ENCODE results near the gene KRTAP9-8.
"Not testable (repeated sequence)": the region's sequence is repeated elsewhere in the genome, so short reads cannot be mapped to it uniquely, and the experiment has no call there.

Gene KRTAP9-8

DNA sequence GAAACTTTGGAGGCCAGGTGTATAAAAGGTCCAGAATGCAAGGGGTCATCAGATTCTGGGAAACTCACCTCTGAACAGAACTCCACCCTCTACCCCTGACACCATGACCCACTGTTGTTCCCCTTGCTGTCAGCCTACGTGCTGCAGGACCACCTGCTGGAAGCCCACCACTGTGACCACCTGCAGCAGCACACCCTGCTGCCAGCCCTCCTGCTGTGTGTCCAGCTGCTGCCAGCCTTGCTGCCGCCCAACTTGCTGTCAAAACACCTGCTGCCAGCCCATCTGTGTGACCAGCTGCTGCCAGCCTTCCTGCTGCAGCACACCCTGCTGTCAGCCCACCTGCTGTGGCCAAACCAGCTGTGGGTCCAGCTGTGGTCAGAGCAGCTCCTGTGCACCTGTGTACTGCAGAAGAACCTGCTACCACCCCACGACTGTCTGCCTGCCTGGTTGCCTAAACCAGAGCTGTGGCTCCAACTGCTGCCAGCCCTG, at the start of gene KRTAP9-8:
TSS of gene KRTAP9-8 (plus strand) at position 51 of the 489 bp plus-strand sequence. CDS start at position 104, 53 bp downstream.
- DNase-seq (ENCODE audit: low read depth), result not testable (repeated sequence)

DNA sequence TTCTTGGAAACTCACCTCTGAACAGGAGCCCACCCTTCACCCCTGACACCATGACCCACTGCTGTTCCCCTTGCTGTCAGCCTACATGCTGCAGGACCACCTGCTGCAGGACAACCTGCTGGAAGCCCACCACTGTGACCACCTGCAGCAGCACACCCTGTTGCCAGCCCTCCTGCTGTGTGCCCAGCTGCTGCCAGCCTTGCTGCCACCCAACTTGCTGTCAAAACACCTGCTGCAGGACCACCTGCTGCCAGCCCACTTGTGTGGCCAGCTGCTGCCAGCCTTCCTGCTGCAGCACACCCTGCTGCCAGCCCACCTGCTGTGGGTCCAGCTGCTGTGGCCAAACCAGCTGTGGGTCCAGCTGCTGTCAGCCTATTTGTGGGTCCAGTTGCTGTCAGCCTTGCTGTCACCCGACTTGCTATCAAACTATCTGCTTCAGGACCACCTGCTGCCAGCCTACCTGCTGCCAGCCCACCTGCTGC, 47.9 kb upstream of the KRTAP9-8 start, which contains the start of gene KRTAP9-1:
TSS of gene KRTAP9-1 (plus strand) at position 51 of the 482 bp plus-strand sequence. CDS start at position 51, 0 bp downstream.
- not testable (repeated sequence) for DNase-seq (ENCODE audit: low read depth)

DNA sequence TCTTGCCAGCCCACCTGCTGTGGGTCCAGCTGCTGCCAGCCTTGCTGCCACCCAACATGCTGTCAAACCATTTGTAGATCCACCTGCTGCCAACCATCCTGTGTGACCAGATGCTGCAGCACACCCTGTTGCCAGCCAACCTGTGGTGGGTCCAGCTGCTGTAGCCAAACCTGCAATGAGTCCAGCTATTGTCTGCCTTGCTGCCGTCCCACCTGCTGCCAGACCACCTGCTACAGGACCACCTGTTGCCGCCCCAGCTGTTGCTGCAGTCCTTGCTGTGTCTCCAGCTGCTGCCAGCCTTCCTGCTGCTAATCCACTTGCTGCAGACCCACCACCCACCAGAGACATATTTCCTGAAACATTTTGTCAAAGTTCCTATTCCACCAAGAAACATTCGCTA, 47.5 kb upstream of the KRTAP9-8 start:
- DNase-seq (ENCODE audit: low read depth), result no peak

DNA sequence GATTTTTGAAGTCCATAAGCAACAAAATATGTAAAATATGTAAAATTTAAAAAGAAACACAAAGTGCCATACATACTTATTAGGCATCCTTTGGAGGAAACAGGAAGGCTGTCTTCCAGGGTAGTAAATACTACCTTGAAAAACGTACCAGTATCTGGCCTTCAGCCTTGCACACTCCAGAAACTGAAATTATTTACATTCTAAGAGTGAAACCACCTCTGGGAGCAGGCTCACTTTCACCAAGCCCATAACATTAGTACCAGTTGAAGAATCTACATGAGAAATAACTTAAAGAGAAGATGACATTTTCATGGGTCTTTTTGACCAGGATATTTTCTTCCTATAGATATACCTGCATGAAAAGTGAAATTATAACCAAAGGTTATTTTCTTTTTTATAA, 41.7 kb upstream of the KRTAP9-8 start:
- DNase-seq (ENCODE audit: low read depth), result no peak

DNA sequence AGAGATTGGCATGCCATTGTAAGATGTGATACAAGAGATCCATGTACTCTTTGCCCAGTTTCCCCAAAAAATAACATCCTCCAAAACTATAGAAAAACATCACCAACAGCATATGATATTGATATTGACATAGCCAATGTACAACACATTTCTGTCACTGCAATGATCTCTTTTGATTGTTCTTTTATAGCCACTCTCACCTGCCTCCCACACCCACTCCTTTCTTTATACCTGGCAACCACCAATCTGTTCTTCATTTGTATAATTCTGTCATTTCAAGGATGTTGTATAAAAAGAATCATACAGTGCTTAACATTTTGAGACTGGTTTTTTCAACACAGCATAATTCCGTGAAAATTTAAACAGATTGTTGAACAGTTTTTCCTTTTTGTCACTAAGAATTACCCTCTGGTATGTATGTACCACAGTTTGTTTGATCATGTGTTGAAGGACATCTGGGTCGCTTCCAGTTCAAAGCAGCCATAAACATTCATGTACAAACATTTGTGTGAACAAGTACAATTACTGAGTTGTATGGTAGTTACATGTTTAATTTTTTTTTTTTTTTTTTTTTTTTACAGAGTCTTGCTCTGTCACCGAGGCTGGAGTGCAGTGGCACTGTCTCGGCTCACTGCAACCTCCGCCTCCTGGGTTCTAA, 38.2 kb upstream of the KRTAP9-8 start:
- DNase-seq (ENCODE audit: low read depth), result no peak

DNA sequence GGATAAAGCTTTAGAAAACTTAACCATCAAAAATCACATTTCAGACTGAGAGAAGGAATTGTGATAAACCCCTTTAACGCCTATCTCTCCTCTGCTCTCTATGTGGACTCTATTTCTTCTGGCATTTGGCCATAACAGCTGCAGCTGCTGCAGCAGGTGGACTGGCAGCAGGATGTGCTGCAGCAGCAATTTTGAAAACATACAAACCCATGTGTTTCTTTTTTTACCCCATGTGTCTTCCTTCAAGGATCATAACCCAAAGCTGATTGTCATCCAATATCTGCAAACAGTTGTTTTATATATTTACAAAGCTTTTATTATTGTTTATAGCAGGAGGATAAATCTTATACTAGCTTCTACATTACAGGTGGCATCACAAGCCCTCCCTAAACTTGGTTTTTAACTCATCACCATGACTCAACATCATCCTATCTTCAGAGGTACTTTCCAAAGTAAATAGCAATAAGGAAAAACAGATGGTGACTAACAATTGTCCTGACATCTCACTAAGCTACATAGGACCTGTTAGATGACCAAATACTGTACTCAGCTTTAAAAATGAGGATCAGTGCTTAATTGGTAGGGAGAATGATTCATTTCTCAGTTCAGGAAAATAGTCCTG, 25.8 kb upstream of the KRTAP9-8 start:
- DNase-seq (ENCODE audit: low read depth), result peak; percentile 21

- no peak for DNase-seq (ENCODE audit: low read depth)
Measured at GRCh38 chr17:41212524-41213169, 25.2 kb upstream of the KRTAP9-8 start.

DNA sequence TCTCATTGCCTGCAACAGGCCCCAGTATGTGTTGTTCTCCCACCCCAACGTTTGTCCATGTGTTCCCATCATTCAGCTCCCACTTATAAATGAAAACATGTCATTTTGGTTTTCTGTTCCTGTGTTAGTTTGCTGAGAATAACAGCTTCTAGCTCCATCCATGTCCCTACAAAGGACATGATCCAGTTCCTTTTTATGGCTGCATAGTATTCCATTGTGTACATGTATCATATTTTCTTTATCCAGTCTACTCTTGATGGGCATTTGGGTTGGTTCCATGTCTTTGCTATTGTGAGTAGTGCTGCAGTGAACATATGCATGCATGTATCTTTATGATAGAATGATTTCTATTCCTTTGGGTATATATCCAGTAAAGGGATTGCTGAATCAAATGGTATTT, 22.1 kb upstream of the KRTAP9-8 start:
- DNase-seq (ENCODE audit: low read depth), result no peak

- DNase-seq (ENCODE audit: low read depth), result no peak
Measured at GRCh38 chr17:41223821-41224220, 14.0 kb upstream of the KRTAP9-8 start.

GRCh38 chr17:41226051-41226450, 11.7 kb upstream of the KRTAP9-8 start:
- DNase-seq (ENCODE audit: low read depth), result no peak

- not testable (repeated sequence) for DNase-seq (ENCODE audit: low read depth)
Measured at GRCh38 chr17:41226598-41227095, 11.2 kb upstream of the KRTAP9-8 start, which contains the start of gene KRTAP9-2. Gene KRTAP9-2, plus strand, starts transcription at chr17:41226648. Its CDS starts 7 bp downstream, at chr17:41226655.

DNA sequence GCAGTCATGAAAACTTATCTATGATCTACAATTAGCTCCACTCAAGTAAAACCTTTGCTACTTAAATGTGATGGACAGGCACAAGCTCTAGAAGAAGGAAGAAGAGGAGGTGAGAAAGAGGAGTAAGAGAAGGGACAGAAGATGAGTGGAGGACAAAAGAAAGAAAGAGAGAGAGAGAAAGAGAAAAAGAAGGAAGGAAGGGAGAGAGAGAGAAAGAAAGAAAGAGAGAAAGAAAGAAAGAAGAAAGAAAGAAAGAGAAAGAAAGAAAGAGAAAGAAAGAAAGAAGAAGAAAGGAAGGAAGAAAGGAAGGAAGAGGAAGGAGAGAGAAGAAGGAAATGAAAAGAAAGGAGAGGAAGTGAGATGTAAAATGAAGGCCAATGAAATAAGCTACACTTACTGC, 7.7 kb upstream of the KRTAP9-8 start:
- DNase-seq (ENCODE audit: low read depth), result no peak

DNA sequence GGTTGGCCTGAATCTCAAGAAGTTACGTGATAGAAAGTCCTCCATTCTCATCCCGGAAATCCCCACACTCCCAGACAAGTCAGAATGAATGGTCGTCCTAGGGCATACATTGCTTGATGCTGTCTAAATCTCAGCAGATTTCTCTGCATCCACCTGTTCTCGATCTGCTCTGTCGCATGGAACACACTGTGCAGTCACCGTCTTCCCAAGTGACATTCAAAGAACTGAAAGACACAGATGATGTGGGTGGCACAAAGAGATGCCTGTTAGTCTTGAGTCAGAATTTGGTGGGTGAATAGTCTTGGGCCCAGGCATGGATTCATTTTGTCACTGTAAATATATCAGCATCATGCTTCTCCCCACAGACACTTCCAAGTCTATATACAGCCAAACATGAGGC, 6.1 kb upstream of the KRTAP9-8 start:
- DNase-seq (ENCODE audit: low read depth), result no peak

GRCh38 chr17:41232399-41233105, 5.2 kb upstream of the KRTAP9-8 start, which contains the start of gene KRTAP9-3:
Gene KRTAP9-3, plus strand, starts transcription at chr17:41232449. Its CDS starts 53 bp downstream, at chr17:41232502.
- not testable (repeated sequence) for DNase-seq (ENCODE audit: low read depth)

GRCh38 chr17:41237116-41237515, 683 bp upstream of the KRTAP9-8 start:
- not testable (repeated sequence) for DNase-seq (ENCODE audit: low read depth)

DNA sequence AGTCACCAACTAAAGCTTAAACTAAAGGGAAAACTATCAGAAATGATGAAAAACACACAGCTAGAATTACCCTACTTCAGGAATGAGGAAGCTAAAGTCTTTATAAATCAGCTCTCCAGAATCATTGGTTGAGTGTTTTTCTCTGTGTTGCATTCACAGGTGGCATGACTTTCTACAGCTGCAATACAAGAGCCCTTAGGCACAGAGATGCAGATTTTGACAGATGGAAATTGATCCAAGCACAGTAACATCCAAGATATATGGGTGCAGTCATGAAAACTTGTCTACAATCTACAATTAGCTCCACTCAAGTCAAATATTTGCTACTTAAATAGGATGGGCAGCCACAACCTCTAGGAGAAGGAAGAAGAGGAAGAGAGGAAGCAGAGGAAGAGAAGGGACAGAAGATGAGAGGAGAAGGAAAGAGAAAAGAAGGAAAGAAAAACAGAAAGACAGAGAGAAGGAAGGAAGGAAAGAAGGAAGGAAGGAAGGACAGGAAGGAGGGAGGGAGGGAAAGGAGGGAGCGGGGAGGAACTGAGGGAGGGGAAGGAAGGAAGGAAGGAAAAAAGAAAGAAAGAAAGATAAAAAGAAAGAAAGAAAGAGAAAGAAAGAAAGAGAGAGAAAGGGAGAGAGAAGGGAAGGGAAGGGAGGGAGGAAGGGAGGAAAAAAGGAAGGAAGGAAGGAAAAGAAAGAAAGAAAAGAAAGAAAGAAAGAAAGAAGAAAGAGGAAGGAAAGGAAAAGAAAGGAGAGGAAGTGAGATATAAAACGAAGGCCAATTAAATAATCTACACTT, 9.4 kb downstream of the KRTAP9-8 start:
- DNase-seq (ENCODE audit: low read depth), result not testable (repeated sequence)

DNA sequence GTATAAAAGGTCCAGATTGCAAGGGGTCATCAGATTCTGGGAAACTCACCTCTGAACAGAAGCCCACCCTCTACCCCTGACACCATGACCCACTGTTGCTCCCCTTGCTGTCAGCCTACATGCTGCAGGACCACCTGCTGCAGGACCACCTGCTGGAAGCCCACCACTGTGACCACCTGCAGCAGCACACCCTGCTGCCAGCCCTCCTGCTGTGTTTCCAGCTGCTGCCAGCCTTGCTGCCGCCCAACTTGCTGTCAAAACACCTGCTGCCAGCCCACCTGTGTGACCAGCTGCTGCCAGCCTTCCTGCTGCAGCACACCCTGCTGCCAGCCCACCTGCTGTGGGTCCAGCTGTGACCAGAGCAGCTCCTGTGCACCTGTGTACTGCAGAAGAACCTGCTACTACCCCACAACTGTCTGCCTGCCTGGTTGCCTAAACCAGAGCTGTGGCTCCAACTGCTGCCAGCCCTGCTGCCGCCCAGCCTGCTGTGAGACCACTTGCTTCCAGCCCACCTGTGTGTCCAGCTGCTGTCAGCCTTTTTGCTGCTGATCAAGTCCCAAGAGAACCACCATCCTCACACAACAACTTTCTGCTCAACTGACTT, 11.9 kb downstream of the KRTAP9-8 start, which contains the start of gene KRTAP9-4:
TSS of gene KRTAP9-4 (plus strand) at position 51 of the 604 bp plus-strand sequence. CDS start at position 85, 34 bp downstream.
- not testable (repeated sequence) for DNase-seq (ENCODE audit: low read depth)

- DNase-seq (ENCODE audit: low read depth), result no peak
Measured at GRCh38 chr17:41251261-41251660, 13.5 kb downstream of the KRTAP9-8 start.

DNA sequence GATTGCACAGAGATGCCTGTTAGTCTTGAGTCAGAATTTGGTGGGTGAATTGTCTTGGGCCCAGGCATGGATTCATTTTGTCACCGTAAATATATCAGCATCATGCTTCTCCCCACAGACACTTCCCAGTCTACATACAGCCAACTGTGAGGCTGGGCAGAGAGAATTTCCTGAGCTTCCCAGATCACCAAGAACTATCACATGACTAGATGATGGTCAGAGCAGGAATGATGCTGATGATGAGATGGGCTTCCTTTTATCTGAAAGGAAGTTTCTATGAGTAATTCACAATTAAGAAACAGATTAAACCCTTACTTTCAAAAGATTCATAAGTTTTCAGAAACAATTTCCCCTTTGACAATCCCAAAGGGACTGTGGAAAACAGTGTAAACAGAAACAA, 17.1 kb downstream of the KRTAP9-8 start:
- no peak for DNase-seq (ENCODE audit: low read depth)
